GM06990 (cell line): Measurements from ENCODE around the gene LINC01488.

Source experiments
- DNase-seq: peaks from one replicate; pipeline ENCODE4 v3.0.0-alpha.2; 2011; ENCODE audit not compliant: insufficient read length; ENCODE audit errors: extremely low read depth
- H3K27me3 ChIP-seq: replicated peaks from 2 replicates; pipeline ENCODE4 v1.6.0; 2011; ENCODE audit warnings: low read length; ENCODE audit not compliant: control insufficient read depth, insufficient read depth
- H3K36me3 ChIP-seq: 2 replicates; pipeline ENCODE4 v1.5.1; 2011; ENCODE audit warnings: low read length; ENCODE audit not compliant: control insufficient read depth, insufficient read depth
- H3K4me3 ChIP-seq: replicated peaks from 2 replicates; pipeline ENCODE4 v1.5.1; 2011; ENCODE audit warnings: low read depth, mild to moderate bottlenecking, control low read depth, low read length
- CTCF ChIP-seq: IDR thresholded peaks from 2 replicates; pipeline ENCODE4 v1.5.1; 2011; ENCODE audit warnings: low read length, control low read depth, mild to moderate bottlenecking, inconsistent platforms; ENCODE audit not compliant: insufficient read depth, poor library complexity, severe bottlenecking

LINC01488 gene

GRCh38 chr11:69483170-69483569, 1.7 kb downstream of the LINC01488 start:
- no peaks in the 10 kb centered on the region for H3K36me3 ChIP-seq
- no peak for TF ChIP-seq CTCF
- no peak overlapping the region for H3K4me3 ChIP-seq
- DNase-seq = no peak
- peaks cover 2% of the 10 kb centered on the region for H3K27me3 ChIP-seq

DNA sequence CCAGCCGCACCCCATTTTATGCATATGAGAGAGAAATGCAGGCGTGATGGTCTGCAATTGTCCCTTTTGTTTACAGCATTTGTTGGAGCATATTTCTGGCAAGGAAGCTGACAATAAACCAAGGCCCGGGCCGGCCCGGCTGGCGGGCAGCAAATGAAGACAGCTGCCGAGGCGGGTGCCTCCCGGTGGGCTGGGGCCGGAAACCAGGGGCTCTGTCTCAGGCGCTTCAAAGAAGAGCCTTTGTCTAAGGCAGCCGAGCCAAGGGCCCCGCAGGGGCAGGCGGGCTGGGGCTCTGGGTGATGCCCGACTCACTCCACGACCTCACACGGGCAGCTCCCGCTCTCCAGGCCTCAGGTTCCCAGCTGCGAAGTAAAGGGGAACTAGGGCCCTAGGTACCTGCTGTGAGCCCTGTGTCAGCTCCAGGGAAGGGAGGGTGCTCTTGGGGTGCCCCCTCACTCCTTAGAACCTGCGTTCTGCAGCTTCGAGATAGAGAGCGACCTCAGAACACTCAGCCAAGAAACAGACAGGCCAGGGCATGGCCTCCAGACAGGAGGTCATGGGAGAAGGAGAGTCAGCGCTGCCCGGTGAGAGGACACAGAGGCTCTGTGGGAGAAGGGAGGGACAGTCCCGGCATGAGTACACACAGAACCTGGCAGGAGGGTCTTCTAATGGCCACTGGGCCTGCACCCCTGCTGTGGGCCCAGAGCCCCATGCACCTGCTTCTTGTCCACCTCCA, 2.4 kb downstream of the LINC01488 start:
- H3K36me3 ChIP-seq = no peaks in the 10 kb centered on the region
- H3K4me3 ChIP-seq = no peak overlapping the region
- no peak for TF ChIP-seq CTCF
- DNase-seq = no peak
- H3K27me3 ChIP-seq = peaks cover 2% of the 10 kb centered on the region

DNA sequence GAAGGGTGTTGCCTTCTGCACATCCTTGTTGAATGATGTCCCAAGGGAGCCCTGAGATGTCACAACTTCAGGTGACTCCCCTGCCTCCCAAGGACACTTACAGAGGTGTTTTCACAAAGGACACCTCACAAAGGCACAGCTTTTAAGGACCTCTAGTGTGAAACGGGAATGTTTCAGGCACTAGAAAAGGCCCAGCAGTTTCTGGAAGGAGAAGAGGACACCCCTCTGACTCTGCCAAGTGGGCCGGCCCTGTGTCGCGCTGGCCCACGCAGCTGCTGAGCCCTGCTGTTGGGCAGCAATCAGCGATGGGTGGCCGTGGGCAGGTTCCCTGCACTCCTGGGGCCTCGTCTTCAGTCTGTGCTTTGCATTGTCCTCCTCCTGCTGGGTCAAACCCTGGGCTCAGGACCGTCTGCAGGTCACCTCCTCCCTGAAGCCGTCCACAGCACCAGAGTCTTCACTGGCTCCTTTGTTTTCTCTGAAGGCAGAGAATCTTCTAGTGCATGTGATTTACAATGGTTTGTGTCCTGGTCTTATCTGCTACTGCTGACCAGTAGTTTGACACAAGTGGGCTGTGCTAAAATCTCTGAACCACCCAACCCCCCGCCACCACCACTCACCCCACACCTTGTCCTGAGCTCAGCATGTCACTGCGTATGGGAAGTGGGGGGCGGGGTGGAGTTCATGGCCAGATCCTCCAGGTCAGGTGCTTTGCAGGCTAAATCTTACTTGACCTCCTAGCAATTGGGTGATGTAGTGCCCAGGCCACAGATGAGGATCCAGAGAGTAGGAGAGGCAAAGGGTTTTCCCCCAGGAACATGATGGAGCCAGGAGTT, 3.2 kb downstream of the LINC01488 start:
- DNase-seq = no peak
- TF ChIP-seq CTCF = no peak
- no peaks in the 10 kb centered on the region; the same call in 1 of the 2 replicates for H3K27me3 ChIP-seq
- H3K4me3 ChIP-seq = no peak overlapping the region
- no peaks in the 10 kb centered on the region for H3K36me3 ChIP-seq

GRCh38 chr11:69485337-69486041, 4.0 kb downstream of the LINC01488 start:
- no peak for TF ChIP-seq CTCF

GRCh38 chr11:69486056-69486772, 4.8 kb downstream of the LINC01488 start:
- DNase-seq = no peak
- no peaks in the 10 kb centered on the region; the same call in 1 of the 2 replicates for H3K27me3 ChIP-seq
- H3K36me3 ChIP-seq = no peaks in the 10 kb centered on the region
- no peak overlapping the region for H3K4me3 ChIP-seq
- TF ChIP-seq CTCF = no peak

More at GRCh38 chr11:69485337-69486041, 4.0 kb downstream of the LINC01488 start:
- Histone ChIP-seq H3K4me3 (no peak overlapping the region), H3K36me3 (no peaks in the 10 kb centered on the region), H3K27me3 (no peaks in the 10 kb centered on the region; the same call in 1 of the 2 replicates)
- DNase-seq = no peak
